ENCODE data around the gene TSPAN8. TPM values are rescaled to one million over a fixed set of nuclear protein-coding genes. Genes with fewer than 3 reads are reported as not detected.

Gene TSPAN8
- total and polyA plus RNA-seq, 9 of the 15 experiments (the other 6 are each of a cell fraction or from before 2014, with no cell fraction given): 0.11 to 0.55 (median 0.25) TPM; not detected in 2

DNA sequence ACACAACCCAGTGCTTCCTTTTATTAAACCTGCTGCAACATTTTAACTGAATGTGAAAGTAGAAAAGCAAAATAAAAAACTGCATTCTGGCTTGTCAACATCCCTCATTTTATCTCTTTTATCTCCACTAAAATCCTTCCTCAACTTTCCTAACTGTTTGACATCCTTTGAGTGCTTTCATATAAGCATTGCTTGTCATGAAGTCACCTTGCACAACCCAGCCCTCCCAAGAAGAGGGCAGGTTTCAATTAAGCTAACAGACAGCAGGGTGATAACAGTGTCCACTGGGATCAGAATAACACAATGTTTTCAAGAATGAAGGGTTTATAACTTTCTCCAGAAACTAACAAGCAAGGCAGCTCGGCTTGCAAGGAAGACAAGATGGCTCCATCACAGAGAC lies 16.3 kb upstream of the TSPAN8 start (continued):
- TF ChIP-seq, protein P1, sequence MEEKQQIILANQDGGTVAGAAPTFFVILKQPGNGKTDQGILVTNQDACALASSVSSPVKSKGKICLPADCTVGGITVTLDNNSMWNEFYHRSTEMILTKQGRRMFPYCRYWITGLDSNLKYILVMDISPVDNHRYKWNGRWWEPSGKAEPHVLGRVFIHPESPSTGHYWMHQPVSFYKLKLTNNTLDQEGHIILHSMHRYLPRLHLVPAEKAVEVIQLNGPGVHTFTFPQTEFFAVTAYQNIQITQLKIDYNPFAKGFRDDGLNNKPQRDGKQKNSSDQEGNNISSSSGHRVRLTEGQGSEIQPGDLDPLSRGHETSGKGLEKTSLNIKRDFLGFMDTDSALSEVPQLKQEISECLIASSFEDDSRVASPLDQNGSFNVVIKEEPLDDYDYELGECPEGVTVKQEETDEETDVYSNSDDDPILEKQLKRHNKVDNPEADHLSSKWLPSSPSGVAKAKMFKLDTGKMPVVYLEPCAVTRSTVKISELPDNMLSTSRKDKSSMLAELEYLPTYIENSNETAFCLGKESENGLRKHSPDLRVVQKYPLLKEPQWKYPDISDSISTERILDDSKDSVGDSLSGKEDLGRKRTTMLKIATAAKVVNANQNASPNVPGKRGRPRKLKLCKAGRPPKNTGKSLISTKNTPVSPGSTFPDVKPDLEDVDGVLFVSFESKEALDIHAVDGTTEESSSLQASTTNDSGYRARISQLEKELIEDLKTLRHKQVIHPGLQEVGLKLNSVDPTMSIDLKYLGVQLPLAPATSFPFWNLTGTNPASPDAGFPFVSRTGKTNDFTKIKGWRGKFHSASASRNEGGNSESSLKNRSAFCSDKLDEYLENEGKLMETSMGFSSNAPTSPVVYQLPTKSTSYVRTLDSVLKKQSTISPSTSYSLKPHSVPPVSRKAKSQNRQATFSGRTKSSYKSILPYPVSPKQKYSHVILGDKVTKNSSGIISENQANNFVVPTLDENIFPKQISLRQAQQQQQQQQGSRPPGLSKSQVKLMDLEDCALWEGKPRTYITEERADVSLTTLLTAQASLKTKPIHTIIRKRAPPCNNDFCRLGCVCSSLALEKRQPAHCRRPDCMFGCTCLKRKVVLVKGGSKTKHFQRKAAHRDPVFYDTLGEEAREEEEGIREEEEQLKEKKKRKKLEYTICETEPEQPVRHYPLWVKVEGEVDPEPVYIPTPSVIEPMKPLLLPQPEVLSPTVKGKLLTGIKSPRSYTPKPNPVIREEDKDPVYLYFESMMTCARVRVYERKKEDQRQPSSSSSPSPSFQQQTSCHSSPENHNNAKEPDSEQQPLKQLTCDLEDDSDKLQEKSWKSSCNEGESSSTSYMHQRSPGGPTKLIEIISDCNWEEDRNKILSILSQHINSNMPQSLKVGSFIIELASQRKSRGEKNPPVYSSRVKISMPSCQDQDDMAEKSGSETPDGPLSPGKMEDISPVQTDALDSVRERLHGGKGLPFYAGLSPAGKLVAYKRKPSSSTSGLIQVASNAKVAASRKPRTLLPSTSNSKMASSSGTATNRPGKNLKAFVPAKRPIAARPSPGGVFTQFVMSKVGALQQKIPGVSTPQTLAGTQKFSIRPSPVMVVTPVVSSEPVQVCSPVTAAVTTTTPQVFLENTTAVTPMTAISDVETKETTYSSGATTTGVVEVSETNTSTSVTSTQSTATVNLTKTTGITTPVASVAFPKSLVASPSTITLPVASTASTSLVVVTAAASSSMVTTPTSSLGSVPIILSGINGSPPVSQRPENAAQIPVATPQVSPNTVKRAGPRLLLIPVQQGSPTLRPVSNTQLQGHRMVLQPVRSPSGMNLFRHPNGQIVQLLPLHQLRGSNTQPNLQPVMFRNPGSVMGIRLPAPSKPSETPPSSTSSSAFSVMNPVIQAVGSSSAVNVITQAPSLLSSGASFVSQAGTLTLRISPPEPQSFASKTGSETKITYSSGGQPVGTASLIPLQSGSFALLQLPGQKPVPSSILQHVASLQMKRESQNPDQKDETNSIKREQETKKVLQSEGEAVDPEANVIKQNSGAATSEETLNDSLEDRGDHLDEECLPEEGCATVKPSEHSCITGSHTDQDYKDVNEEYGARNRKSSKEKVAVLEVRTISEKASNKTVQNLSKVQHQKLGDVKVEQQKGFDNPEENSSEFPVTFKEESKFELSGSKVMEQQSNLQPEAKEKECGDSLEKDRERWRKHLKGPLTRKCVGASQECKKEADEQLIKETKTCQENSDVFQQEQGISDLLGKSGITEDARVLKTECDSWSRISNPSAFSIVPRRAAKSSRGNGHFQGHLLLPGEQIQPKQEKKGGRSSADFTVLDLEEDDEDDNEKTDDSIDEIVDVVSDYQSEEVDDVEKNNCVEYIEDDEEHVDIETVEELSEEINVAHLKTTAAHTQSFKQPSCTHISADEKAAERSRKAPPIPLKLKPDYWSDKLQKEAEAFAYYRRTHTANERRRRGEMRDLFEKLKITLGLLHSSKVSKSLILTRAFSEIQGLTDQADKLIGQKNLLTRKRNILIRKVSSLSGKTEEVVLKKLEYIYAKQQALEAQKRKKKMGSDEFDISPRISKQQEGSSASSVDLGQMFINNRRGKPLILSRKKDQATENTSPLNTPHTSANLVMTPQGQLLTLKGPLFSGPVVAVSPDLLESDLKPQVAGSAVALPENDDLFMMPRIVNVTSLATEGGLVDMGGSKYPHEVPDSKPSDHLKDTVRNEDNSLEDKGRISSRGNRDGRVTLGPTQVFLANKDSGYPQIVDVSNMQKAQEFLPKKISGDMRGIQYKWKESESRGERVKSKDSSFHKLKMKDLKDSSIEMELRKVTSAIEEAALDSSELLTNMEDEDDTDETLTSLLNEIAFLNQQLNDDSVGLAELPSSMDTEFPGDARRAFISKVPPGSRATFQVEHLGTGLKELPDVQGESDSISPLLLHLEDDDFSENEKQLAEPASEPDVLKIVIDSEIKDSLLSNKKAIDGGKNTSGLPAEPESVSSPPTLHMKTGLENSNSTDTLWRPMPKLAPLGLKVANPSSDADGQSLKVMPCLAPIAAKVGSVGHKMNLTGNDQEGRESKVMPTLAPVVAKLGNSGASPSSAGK (IDR thresholded peaks at IDR 0.05): no peak
- TF ChIP-seq POLR3G (IDR thresholded peaks at IDR 0.05; ENCODE audit: extremely low read depth, insufficient read length, insufficient replicate concordance): no peak
- no peak for TF ChIP-seq SMAD4 (CRISPR knock-in tag; conservative IDR thresholded peaks at IDR 0.05)
